ENCODE data around the gene SLC35B2.
A peak's percentile ranks its signal among the peaks of the same experiment; 100 is the strongest.

Gene SLC35B2

GRCh38 chr6:44297063-44298038 is 40.0 kb upstream of the SLC35B2 start:
- CTCF ChIA-PET: interaction anchor here (1.1 to 2.7 kb wide), 5 partner anchors 9 to 41 kb away, joined by 4 to 14 read pairs (median 4); no protein-coding TSS in a partner anchor
- Mint-ChIP-seq H3K27ac (peak overlapping the region; percentile 12), H3K27me3 (peaks cover 64% of the 10 kb centered on the region), H3K36me3 (peaks cover 8% of the 10 kb centered on the region), H3K9me3 (no peaks in the 10 kb centered on the region), H3K4me1 (peaks cover 6% of the 10 kb centered on the region), H3K4me3 (peak overlapping the region; percentile 18)
- peak; percentile 68 for DNase-seq

GRCh38 chr6:44294832-44295791 is 37.8 kb upstream of the SLC35B2 start:
- Mint-ChIP-seq H3K4me1 (peaks cover 6% of the 10 kb centered on the region), H3K9me3 (no peaks in the 10 kb centered on the region), H3K27me3 (peaks cover 84% of the 10 kb centered on the region), H3K27ac (no peak overlapping the region), H3K36me3 (peaks cover 1% of the 10 kb centered on the region), H3K4me3 (no peak overlapping the region)
- DNase-seq: no peak
- CTCF ChIA-PET: interaction anchor here (0.8 to 2.8 kb wide), 6 partner anchors 10 to 126 kb away, joined by 3 to 18 read pairs (median 5); partner anchors contain the start of gene AARS2

- Mint-ChIP-seq H3K36me3 (no peaks in the 10 kb centered on the region), H3K9me3 (no peaks in the 10 kb centered on the region), H3K4me1 (peaks cover 2% of the 10 kb centered on the region), H3K4me3 (no peak overlapping the region), H3K27ac (no peak overlapping the region), H3K27me3 (peaks cover 81% of the 10 kb centered on the region)
- no peak for DNase-seq
- CTCF ChIA-PET: interaction anchor here (0.6 to 1.6 kb wide), 4 partner anchors 11 to 163 kb away, joined by 3 to 6 read pairs (median 4); partner anchors contain the start of gene AARS2
Measured at GRCh38 chr6:44292661-44293365, 35.5 kb upstream of the SLC35B2 start.

- Mint-ChIP-seq H3K9me3 (no peaks in the 10 kb centered on the region), H3K27me3 (peaks cover 81% of the 10 kb centered on the region), H3K36me3 (no peaks in the 10 kb centered on the region), H3K4me1 (no peaks in the 10 kb centered on the region), H3K27ac (no peak overlapping the region), H3K4me3 (no peak overlapping the region)
- DNase-seq: no peak
- CTCF ChIA-PET: interaction anchor here (0.8 to 1.6 kb wide), 4 partner anchors 12 to 24 kb away, joined by 3 to 6 read pairs (median 4); partner anchors contain the start of gene AARS2
Measured at GRCh38 chr6:44291841-44292240, 34.5 kb upstream of the SLC35B2 start.

- Mint-ChIP-seq H3K4me3 (no peak overlapping the region), H3K36me3 (no peaks in the 10 kb centered on the region), H3K27me3 (peaks cover 79% of the 10 kb centered on the region), H3K4me1 (no peaks in the 10 kb centered on the region), H3K9me3 (no peaks in the 10 kb centered on the region), H3K27ac (no peak overlapping the region)
- DNase-seq: no peak
- CTCF ChIA-PET: no interaction called here
Measured at GRCh38 chr6:44289726-44290260, 32.5 kb upstream of the SLC35B2 start.

- no peaks in the 10 kb centered on the region for H3K4me1 Mint-ChIP-seq
- DNase-seq: no peak
- no peak overlapping the region for H3K4me3 Mint-ChIP-seq
- H3K27me3 Mint-ChIP-seq: peaks cover 79% of the 10 kb centered on the region
- CTCF ChIA-PET: no interaction called here
- H3K9me3 Mint-ChIP-seq: no peaks in the 10 kb centered on the region
- H3K36me3 Mint-ChIP-seq: no peaks in the 10 kb centered on the region
- no peak overlapping the region for H3K27ac Mint-ChIP-seq
Measured at GRCh38 chr6:44286747-44287146, 29.4 kb upstream of the SLC35B2 start.

GRCh38 chr6:44286285-44286565 is 28.9 kb upstream of the SLC35B2 start:
- Mint-ChIP-seq H3K4me3 (no peak overlapping the region), H3K27ac (no peak overlapping the region), H3K36me3 (no peaks in the 10 kb centered on the region), H3K9me3 (no peaks in the 10 kb centered on the region), H3K4me1 (no peaks in the 10 kb centered on the region), H3K27me3 (peaks cover 74% of the 10 kb centered on the region)
- CTCF ChIA-PET: no interaction called here
- DNase-seq: no peak

GRCh38 chr6:44285552-44286284 is 28.4 kb upstream of the SLC35B2 start:
- Mint-ChIP-seq H3K27me3 (peaks cover 71% of the 10 kb centered on the region), H3K27ac (no peak overlapping the region), H3K9me3 (no peaks in the 10 kb centered on the region), H3K4me1 (no peaks in the 10 kb centered on the region), H3K36me3 (no peaks in the 10 kb centered on the region), H3K4me3 (no peak overlapping the region)
- CTCF ChIA-PET: no interaction called here
- peak; percentile 43 for DNase-seq

GRCh38 chr6:44284867-44285266 is 27.5 kb upstream of the SLC35B2 start:
- no peak overlapping the region for H3K4me3 Mint-ChIP-seq
- CTCF ChIA-PET: no interaction called here
- no peak overlapping the region for H3K27ac Mint-ChIP-seq
- H3K27me3 Mint-ChIP-seq: peaks cover 71% of the 10 kb centered on the region
- H3K4me1 Mint-ChIP-seq: no peaks in the 10 kb centered on the region
- H3K9me3 Mint-ChIP-seq: no peaks in the 10 kb centered on the region
- no peaks in the 10 kb centered on the region for H3K36me3 Mint-ChIP-seq
- DNase-seq: no peak

GRCh38 chr6:44284121-44284520 is 26.8 kb upstream of the SLC35B2 start:
- Mint-ChIP-seq H3K27me3 (peaks cover 72% of the 10 kb centered on the region), H3K36me3 (no peaks in the 10 kb centered on the region), H3K9me3 (no peaks in the 10 kb centered on the region), H3K27ac (no peak overlapping the region), H3K4me3 (no peak overlapping the region), H3K4me1 (no peaks in the 10 kb centered on the region)
- CTCF ChIA-PET: interaction anchor here (1.1 kb wide), 1 partner anchor 16 kb away, joined by 4 read pairs; no protein-coding TSS in a partner anchor
- DNase-seq: no peak

- no peak overlapping the region for H3K4me3 Mint-ChIP-seq
- CTCF ChIA-PET: interaction anchor here (0.7 to 1.5 kb wide), 4 partner anchors 14 to 61 kb away, joined by 3 to 5 read pairs (median 4); no protein-coding TSS in a partner anchor
- H3K27me3 Mint-ChIP-seq: peaks cover 86% of the 10 kb centered on the region
- no peaks in the 10 kb centered on the region for H3K36me3 Mint-ChIP-seq
- no peak for DNase-seq
- H3K27ac Mint-ChIP-seq: no peak overlapping the region
- H3K4me1 Mint-ChIP-seq: peaks cover 5% of the 10 kb centered on the region
- H3K9me3 Mint-ChIP-seq: no peaks in the 10 kb centered on the region
Measured at GRCh38 chr6:44278774-44279697, 21.7 kb upstream of the SLC35B2 start.

GRCh38 chr6:44278315-44278714 is 21.0 kb upstream of the SLC35B2 start:
- DNase-seq: no peak
- CTCF ChIA-PET: interaction anchor here (1.5 to 1.6 kb wide), 4 partner anchors 10 to 60 kb away, joined by 4 to 10 read pairs (median 4); no protein-coding TSS in a partner anchor
- H3K4me3 Mint-ChIP-seq: no peak overlapping the region

More at GRCh38 chr6:44278315-44278714, 21.0 kb upstream of the SLC35B2 start:
- no peak overlapping the region for H3K27ac Mint-ChIP-seq
- H3K27me3 Mint-ChIP-seq: peaks cover 86% of the 10 kb centered on the region
- peaks cover 5% of the 10 kb centered on the region for H3K4me1 Mint-ChIP-seq
- H3K36me3 Mint-ChIP-seq: no peaks in the 10 kb centered on the region
- H3K9me3 Mint-ChIP-seq: no peaks in the 10 kb centered on the region
